HG02981 (cell line): ENCODE results near the gene PBRM1.
"Not testable (repeated sequence)": the region's sequence is repeated elsewhere in the genome, so short reads cannot be mapped to it uniquely, and the experiment has no call there.

ENCODE experiments used
- ATAC-seq: cut with Tn5 transposase; IDR thresholded peaks from one replicate; pipeline ENCODE4 v1.9.1; 2021; ENCODE audit warnings: mild to moderate bottlenecking, moderate library complexity; ENCODE audit not compliant: unreplicated experiment

Gene PBRM1

DNA sequence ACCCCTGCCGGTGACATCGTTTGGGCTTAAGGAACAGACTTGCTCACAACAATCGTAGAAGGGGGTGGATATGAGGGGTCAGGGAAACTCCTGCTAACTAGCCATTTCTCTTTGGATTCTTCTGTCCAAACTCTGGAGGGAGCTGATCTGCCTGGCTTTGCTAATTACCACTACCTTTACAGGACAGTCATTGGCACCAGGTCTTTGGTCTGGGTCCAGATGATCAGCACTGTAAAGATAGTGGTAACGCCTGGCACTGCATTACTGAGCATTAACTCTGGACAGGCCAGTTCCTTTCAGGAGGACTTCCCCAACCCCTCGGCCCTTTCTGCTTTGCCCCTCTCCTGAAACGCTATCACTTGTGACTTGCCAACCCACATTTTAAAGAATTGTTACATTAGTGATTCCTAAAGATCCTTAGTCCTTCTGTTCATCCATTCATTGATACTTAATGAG is 148.5 kb downstream of the PBRM1 start:
- ATAC-seq, result no peak

GRCh38 chr3:52536369-52537164 is 149.1 kb downstream of the PBRM1 start, which contains the start of gene UQCC5:
Gene UQCC5 (plus strand): TSS chr3:52536605. CDS start chr3:52536756, 151 bp downstream.
- peak; percentile 83 for ATAC-seq

GRCh38 chr3:52536112-52536368 is 149.7 kb downstream of the PBRM1 start:
- no peak for ATAC-seq

- ATAC-seq, result no peak
These were observed 150.2 kb downstream of the PBRM1 start for GRCh38 chr3:52535411-52536111.

DNA sequence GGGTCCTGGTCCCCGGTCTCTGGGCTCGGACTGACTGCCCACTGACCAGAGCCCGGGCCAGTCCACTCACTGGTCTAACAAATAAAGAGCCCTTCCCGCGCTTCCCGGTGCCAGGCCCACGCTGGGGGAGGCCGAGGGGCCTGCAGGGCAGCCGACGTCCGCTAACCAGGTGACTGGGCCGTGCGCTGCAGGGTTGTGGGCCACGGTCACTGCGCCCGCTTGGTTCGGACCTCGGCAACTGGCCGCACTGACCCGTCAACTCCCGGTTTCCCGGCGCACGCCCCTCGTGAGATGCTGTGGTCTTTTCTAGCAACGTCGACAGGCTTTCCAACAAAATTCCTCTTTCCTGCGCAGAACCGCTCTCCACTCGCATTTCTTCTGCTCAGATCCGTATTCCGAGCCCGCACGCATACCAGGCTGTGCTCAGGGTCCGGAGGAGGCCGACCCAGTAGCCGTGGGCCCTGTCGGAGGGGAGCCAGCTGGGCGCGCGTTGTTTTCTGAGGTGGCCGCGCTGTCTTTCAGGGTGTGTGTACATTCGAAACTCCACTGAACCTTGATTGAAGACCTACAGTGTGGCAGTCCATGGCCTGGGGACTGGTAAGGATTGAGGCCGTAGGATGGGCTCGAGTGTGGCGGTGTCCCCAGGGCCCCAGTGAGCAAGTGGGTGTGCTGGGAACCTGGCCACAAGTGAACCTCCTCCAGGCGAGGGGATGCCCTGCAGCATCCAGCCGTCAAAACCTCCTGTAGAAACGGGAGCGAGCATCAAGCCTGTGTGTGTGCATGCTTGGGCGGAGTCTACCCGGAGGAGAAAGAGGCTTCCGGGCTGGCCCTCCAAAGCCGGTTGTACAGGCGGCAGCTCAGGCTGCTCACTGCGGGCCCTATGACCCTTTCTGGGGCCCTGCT is 151.2 kb downstream of the PBRM1 start:
- no peak for ATAC-seq

- ATAC-seq, result peak; percentile 27
These were observed 152.0 kb downstream of the PBRM1 start, which contains the start of gene NT5DC2 for GRCh38 chr3:52533623-52534280. Gene NT5DC2 (minus strand): TSS chr3:52533857. CDS start chr3:52533737, 120 bp downstream.

GRCh38 chr3:52532838-52533622 is 152.7 kb downstream of the PBRM1 start:
- no peak for ATAC-seq

GRCh38 chr3:52532517-52532837 is 153.2 kb downstream of the PBRM1 start:
- ATAC-seq, result no peak

DNA sequence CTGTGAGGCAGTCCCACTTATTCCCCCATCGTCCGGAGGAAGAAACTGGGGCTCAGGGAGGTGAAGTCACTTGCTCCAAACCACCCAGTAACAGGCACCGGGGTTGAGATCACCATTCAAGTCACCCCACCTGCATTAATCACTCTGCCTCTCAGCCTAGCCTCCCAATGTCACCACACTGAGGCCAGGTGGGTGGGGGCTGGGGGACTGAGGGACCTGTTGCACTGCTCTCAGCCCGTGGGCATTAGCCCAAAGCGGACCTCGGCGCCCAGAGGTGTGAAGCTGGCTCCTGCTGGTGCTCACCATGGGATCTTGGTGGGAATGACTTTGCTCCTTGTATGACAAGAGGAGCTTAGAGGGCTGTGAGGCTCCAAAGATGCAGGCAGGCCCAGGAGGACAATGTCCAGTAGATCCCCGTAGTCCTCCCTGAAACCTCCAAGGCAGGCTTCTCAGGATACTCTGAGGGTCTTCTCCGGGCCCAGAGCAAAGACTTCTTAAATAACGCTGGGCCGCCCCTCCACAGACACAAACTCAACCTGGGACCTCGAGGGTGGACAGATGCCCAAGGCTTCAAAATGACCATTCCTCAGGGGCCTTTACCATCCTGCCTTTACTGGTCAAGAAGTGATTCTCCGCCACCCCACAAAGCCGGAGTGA is 153.7 kb downstream of the PBRM1 start:
- no peak for ATAC-seq

GRCh38 chr3:52530918-52531826 is 154.5 kb downstream of the PBRM1 start:
- no peak for ATAC-seq

DNA sequence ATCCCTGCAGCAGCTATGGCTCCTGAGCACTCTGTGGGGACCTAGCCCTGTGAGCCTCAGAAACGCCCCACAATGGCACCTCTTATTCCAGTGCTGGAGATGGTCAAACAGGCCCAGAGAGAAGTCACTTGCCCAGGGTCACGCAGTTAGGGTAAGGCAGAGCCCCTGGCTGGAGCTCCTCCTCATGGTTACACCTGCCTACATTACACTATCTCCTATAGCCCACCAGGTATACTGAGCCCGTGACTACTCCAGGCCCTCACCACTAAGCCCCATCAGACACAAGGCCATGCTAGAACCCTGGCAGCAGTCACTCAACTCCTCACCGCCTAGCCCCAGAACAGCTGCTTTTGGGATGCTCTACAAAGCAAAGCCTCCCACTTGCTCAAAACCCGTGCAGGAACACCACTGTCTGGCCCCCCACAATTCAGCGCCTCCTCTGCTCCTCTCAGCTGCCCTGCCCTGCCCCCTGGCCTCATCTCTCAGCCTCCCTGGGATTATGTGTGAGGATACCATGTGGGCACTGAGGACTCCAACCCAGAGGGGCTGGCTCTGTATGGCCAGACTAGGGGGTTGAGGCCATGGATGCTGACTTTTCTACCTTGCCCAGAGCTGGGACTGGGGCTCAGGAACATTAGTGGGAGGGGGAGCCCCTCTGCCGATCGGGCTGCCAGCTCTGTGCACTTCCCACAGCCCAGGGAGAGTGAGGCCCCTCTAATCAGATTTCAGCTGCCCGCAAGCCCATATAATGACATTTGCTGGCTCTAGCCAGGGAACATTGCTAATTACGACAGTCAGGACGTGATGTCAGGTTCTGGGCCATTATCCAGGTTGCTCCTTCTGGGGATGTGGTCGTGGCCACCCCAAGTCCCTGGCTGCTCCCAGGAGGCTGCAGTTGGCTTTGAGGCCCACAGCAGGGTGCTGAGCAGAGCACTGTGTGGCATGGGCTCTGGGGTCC is 156.1 kb downstream of the PBRM1 start:
- no peak for ATAC-seq

DNA sequence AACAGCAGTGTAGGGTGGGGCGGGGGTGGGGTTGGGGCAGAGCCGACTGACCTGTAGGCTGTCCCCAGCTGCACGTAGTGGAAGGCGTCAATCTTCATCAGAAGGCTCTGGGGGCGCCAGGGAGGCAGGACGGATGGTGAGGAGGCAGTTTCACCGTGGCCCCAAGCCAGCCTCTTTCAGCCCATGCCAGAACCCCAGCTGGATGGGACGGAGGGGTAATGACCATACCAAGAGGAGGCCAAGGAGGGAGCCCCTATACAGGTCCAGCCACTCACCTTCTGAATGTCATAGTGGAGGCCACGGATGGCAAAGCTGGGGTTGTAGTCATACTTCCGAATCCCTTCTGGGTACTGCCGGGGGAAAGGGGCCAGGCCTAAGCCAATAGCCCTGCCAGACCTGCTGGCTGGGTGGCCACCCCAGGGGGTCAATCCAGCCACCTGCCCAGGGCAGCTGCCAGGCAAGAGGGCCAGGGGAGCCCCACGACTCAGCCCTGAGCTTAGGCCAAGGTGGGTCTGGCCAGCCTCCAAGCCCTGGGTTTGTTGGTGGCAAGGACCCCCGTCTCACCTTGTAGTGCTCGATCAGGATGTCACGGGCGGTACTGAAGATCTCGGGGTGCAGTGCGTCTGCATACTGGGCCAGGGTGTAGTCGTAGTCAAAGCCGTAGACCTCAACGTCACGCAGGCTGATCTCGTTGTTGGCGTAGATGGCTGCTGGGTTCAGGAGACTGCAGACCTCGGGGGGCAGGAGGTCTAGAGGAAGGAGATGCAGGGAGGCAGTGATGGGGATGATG is 156.9 kb downstream of the PBRM1 start:
- no peak for ATAC-seq

DNA sequence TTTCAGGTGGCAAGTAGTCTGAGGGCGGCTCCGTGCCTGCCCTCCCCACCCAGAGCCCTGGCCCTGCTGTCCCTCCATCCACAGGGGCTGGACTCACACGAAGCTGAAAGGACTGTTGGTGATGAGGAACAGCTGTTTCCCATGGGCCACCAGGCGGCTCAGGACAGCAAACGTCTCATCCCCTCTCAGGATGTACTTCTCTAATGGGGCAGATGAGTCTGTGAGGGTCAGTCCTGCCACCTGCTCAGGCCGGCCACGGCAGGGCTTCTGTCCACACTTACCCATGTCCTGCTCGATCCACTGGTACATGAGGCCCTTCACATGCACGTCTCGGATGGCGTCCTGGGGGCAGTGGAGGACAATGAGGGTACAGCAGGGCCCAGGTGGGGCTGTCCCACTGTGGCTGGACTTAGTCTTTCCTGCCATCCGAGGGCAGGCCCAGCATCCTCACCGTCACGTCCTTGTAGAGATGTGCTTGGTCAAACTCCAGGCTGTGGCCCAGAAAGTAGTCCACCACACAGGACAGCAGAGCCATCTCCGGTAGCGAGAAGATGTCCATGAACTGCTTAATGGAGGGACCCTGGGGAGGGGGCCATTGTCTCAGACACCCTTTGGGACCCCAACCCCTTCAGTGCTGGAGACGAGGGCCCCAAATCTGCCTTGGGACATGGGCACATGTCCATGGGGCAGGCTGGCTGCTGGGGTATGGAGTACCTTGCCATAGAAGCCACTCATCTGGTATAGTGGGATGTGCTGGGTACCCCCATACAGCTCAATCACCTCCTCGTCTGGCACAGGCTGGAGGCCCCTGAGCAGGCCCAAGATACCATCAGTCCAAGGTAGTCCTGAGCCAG is 157.8 kb downstream of the PBRM1 start:
- ATAC-seq, result no peak

DNA sequence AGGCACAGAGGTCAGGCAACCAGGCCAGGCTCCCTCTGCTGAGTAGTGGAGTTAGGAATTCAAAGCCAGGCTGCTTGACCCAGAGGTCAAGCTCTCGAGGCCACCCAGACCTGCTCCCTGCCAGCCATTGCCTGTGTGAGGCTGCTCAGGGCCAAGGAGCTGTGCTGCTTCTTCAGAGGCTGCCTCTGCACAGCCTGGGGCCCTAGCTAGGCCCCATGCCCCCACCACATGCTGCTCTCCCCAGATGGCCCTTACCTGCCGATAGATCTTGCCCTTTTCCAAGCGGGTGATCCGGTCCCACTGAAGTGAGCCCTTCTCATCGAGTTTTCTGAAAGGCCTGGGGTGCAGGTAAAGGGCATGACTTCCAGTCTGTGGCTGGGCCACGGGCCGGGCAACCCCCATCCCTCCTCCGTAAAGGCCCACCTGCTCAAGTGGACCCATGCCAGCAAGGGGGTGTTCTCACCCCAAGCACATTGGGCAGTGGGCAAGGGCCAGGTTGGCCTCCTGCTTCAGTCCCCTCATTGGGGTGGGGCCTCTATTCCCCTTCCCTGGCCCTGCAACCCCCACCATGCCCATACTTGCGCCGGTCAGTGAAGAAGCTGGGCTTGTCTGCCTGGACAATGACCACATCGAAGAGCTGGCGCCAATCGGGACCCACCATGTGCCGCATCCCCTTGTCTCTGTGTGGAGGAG is 158.5 kb downstream of the PBRM1 start:
- no peak for ATAC-seq

GRCh38 chr3:52526671-52527038 is 159.1 kb downstream of the PBRM1 start:
- not testable (repeated sequence) for ATAC-seq
